H1 (cell line): Measurements from ENCODE around the gene MRPL28. TPM values are rescaled to one million over a fixed set of nuclear protein-coding genes. Genes with fewer than 3 reads are reported as not detected.
A peak's percentile ranks its signal among the peaks of the same experiment; 100 is the strongest.

ENCODE experiments used
- CTCF ChIA-PET: fragments of 300-600 bp; sonication (Branson Sonifier 250); formaldehyde crosslinking; loops from one replicate; lab custom pipeline; 2021; ENCODE audit not compliant: partially characterized antibody; lab: Charles Lee
- POLR2A ChIA-PET: fragments of 300-600 bp; sonication (Branson Sonifier 250); formaldehyde crosslinking; loops from one replicate; lab custom pipeline; 2021; ENCODE audit warnings: inconsistent platforms; ENCODE audit not compliant: partially characterized antibody; lab: Charles Lee
- DNase-seq, 2 experiments: peaks; one replicate each; pipeline versions ENCODE4 v3.0.0 to v3.0.0-alpha.2; 2010 to 2022; ENCODE audit warnings: low spot score in 2 of 2, low read depth in 1 of 2, mixed read lengths in 1 of 2
- FAIRE-seq: peaks from 2 replicates; lab custom pipeline; 2011; peaks lifted over from hg19 to GRCh38; lab: Jason Lieb, UNC
- H2AFZ ChIP-seq: 2 replicates; pipeline ENCODE4 v1.8.1; 2012; ENCODE audit warnings: low read length, inconsistent platforms
- H2AK5ac ChIP-seq: 2 replicates; pipeline ENCODE4 v1.6.1; 2013; ENCODE audit warnings: low read depth, low read length
- H2BK120ac ChIP-seq: replicated peaks from 2 replicates; pipeline ENCODE3; 2013; ENCODE audit warnings: low read depth, low read length, inconsistent platforms
- H2BK12ac ChIP-seq: 2 replicates; pipeline ENCODE4 v1.6.1; 2013; ENCODE audit warnings: low read depth, low read length
- H2BK15ac ChIP-seq: 2 replicates; pipeline ENCODE4 v1.6.1; 2013; ENCODE audit warnings: low read length
- H2BK20ac ChIP-seq: 2 replicates; pipeline ENCODE4 v1.6.1; 2013; ENCODE audit warnings: low read length
- H2BK5ac ChIP-seq: 2 replicates; pipeline ENCODE4 v1.6.1; 2013; ENCODE audit warnings: low read depth, low read length
- H3K14ac ChIP-seq: 2 replicates; pipeline ENCODE4 v1.6.1; 2013; ENCODE audit warnings: inconsistent platforms; ENCODE audit not compliant: insufficient read length
- H3K18ac ChIP-seq: 2 replicates; pipeline ENCODE4 v1.6.1; 2013; ENCODE audit warnings: low read length; ENCODE audit errors: extremely low read depth
- H3K23ac ChIP-seq: 2 replicates; pipeline ENCODE4 v1.6.1; 2013; ENCODE audit warnings: inconsistent platforms; ENCODE audit not compliant: insufficient read length
- H3K23me2 ChIP-seq: 2 replicates; pipeline ENCODE4 v1.6.1; 2013; ENCODE audit warnings: low read depth, low read length
- H3K27ac ChIP-seq: 2 replicates; pipeline ENCODE4 v1.6.1; 2011; ENCODE audit warnings: low read depth, low read length, inconsistent platforms
- H3K27me3 ChIP-seq, 4 experiments: replicated peaks in 1 of 4; 1 replicate in 1 of 4; 2 replicates in 3 of 4; pipeline versions ENCODE4 v1.6.1 to v1.8.1; 2011 to 2013; ENCODE audit warnings: low read length in 3 of 4, mild to moderate bottlenecking in 3 of 4, inconsistent platforms in 2 of 4, mixed read lengths in 2 of 4, moderate library complexity in 1 of 4; ENCODE audit not compliant: control insufficient read depth in 3 of 4, insufficient read depth in 3 of 4; ENCODE audit errors: extremely low read depth in 1 of 4
- H3K36me3 ChIP-seq, 4 experiments: 2 replicates each; pipeline versions ENCODE4 v1.6.1 to v1.8.1; 2011 to 2013; ENCODE audit warnings: mild to moderate bottlenecking in 4 of 4, low read length in 3 of 4, moderate library complexity in 2 of 4, control low read depth in 1 of 4, inconsistent platforms in 1 of 4; ENCODE audit not compliant: insufficient read depth in 4 of 4, control insufficient read depth in 2 of 4
- H3K4ac ChIP-seq: replicated peaks from 2 replicates; pipeline ENCODE3; 2013; ENCODE audit warnings: low read length, low read depth, mixed read lengths, inconsistent platforms; ENCODE audit not compliant: insufficient read length
- H3K4me1 ChIP-seq, 4 experiments: replicated peaks in 1 of 4; 1 replicate in 1 of 4; 2 replicates in 3 of 4; pipeline versions ENCODE4 v1.6.1 to v1.8.1; 2011 to 2013; ENCODE audit warnings: low read length in 3 of 4, inconsistent platforms in 2 of 4, mixed read lengths in 1 of 4; ENCODE audit not compliant: insufficient read depth in 4 of 4, control insufficient read depth in 3 of 4
- H3K4me2 ChIP-seq, 2 experiments: 2 replicates each; pipeline versions ENCODE4 v1.6.1 to v1.8.1; 2011 to 2013; ENCODE audit warnings: low read depth in 2 of 2, low read length in 2 of 2, control low read depth in 1 of 2, inconsistent platforms in 1 of 2, mild to moderate bottlenecking in 1 of 2; ENCODE audit not compliant: insufficient read depth in 1 of 2
- H3K4me3 ChIP-seq, 4 experiments: fragments of 200-600, 300-600 bp in 1 of 4; sonication (generic), shearing (Covaris generic), sonication (Bioruptor Twin) in 1 of 4; 2 replicates each; pipeline versions ENCODE4 v1.5.1 to v1.8.1; 2011 to 2016; ENCODE audit warnings: low read length in 4 of 4, low read depth in 3 of 4, control low read depth in 2 of 4, inconsistent platforms in 2 of 4, mild to moderate bottlenecking in 2 of 4, mixed read lengths in 1 of 4, moderate library complexity in 1 of 4; ENCODE audit not compliant: insufficient read depth in 2 of 4; ENCODE audit errors: extremely low read depth in 1 of 4
- H3K56ac ChIP-seq: replicated peaks from 2 replicates; pipeline ENCODE3; 2013; ENCODE audit warnings: low read depth, mild to moderate bottlenecking, mixed read lengths, low read length, inconsistent platforms; ENCODE audit not compliant: insufficient read length
- H3K79me1 ChIP-seq: 2 replicates; pipeline ENCODE4 v1.6.1; 2013; ENCODE audit warnings: low read depth, low read length, control low read depth
- H3K79me2 ChIP-seq, 2 experiments: 2 replicates each; pipeline versions ENCODE4 v1.6.1 to v1.8.1; 2012 to 2013; ENCODE audit warnings: low read length in 2 of 2, mild to moderate bottlenecking in 2 of 2, inconsistent platforms in 1 of 2; ENCODE audit not compliant: insufficient read depth in 2 of 2, control insufficient read depth in 1 of 2
- H3K9ac ChIP-seq, 4 experiments: replicated peaks in 1 of 4; 1 replicate in 1 of 4; 2 replicates in 3 of 4; pipeline versions ENCODE4 v1.6.1 to v1.8.1; 2011 to 2013; ENCODE audit warnings: low read depth in 3 of 4, low read length in 3 of 4, control low read depth in 2 of 4, mild to moderate bottlenecking in 2 of 4, moderate library complexity in 2 of 4, inconsistent platforms in 1 of 4; ENCODE audit errors: extremely low read depth in 1 of 4
- H3K9me3 ChIP-seq, 2 experiments: 2 replicates each; pipeline versions ENCODE4 v1.6.1 to v1.8.1; 2012 to 2013; ENCODE audit warnings: mild to moderate bottlenecking in 2 of 2, moderate library complexity in 2 of 2, control low read depth in 1 of 2, inconsistent platforms in 1 of 2, low read depth in 1 of 2, low read length in 1 of 2, mixed read lengths in 1 of 2; ENCODE audit not compliant: insufficient read depth in 2 of 2
- H4K20me1 ChIP-seq, 2 experiments: replicated peaks in 1 of 2; 2 replicates each; pipeline versions ENCODE3 to v1.8.1; 2011 to 2013; ENCODE audit warnings: inconsistent platforms in 2 of 2, low read length in 2 of 2, mild to moderate bottlenecking in 1 of 2; ENCODE audit not compliant: insufficient read depth in 2 of 2, control insufficient read depth in 1 of 2
- H4K5ac ChIP-seq: 2 replicates; pipeline ENCODE4 v1.6.1; 2013; ENCODE audit warnings: low read length, low read depth, mixed read lengths, inconsistent platforms; ENCODE audit not compliant: insufficient read length
- H4K8ac ChIP-seq: 2 replicates; pipeline ENCODE4 v1.8.0; 2013; ENCODE audit warnings: mild to moderate bottlenecking, moderate library complexity, low read length, inconsistent platforms; ENCODE audit not compliant: insufficient read depth; ENCODE audit errors: extremely low read depth
- H4K91ac ChIP-seq: replicated peaks from 2 replicates; pipeline ENCODE3; 2013; ENCODE audit warnings: low read length, mixed read lengths, inconsistent platforms; ENCODE audit not compliant: insufficient read length
- ASH2L ChIP-seq: fragments of 200-600, 300-600 bp; sonication (generic); IDR thresholded peaks from one replicate; pipeline ENCODE4 v1.7.1; 2017; ENCODE audit warnings: low read length
- CHD1 ChIP-seq: IDR thresholded peaks from 2 replicates; pipeline ENCODE4 v1.6.1; 2012; ENCODE audit warnings: low read depth, low read length, improper control_type of control experiment
- CHD2 ChIP-seq: IDR thresholded peaks from 2 replicates; pipeline ENCODE4 v1.6.1; 2012; ENCODE audit warnings: low read length, improper control_type of control experiment
- EGR1 ChIP-seq: IDR thresholded peaks from 2 replicates; pipeline ENCODE4 v1.6.1; 2011; ENCODE audit warnings: low read depth, low read length, borderline replicate concordance
- KDM1A ChIP-seq: fragments of 200-600, 300-600 bp; sonication (generic); IDR thresholded peaks from 2 replicates; pipeline ENCODE4 v1.7.1; 2016; ENCODE audit warnings: mild to moderate bottlenecking, low read length, borderline replicate concordance
- MAX ChIP-seq: IDR thresholded peaks from 2 replicates; pipeline ENCODE4 v1.6.1; 2012; ENCODE audit warnings: inconsistent platforms
- NANOG ChIP-seq: IDR thresholded peaks from 2 replicates; pipeline ENCODE4 v1.6.1; 2011; ENCODE audit warnings: low read length, low read depth, mild to moderate bottlenecking, inconsistent platforms; ENCODE audit not compliant: insufficient read depth, poor library complexity, severe bottlenecking
- POLR2A ChIP-seq, 2 experiments: IDR thresholded peaks; 1 replicate in 1 of 2; 2 replicates in 1 of 2; pipeline ENCODE4 v1.6.1; 2011; ENCODE audit warnings: low read depth in 2 of 2, low read length in 2 of 2, mild to moderate bottlenecking in 2 of 2; ENCODE audit errors: control extremely low read depth in 1 of 2
- POLR2AphosphoS5 ChIP-seq: IDR thresholded peaks from 2 replicates; pipeline ENCODE4 v1.6.1; 2011; ENCODE audit warnings: low read depth, low read length
- RBBP5 ChIP-seq: IDR thresholded peaks from 2 replicates; pipeline ENCODE4 v1.7.1; 2012; ENCODE audit warnings: low read depth, mild to moderate bottlenecking, inconsistent platforms, low read length, moderate library complexity, borderline replicate concordance
- YY1 ChIP-seq: IDR thresholded peaks from 2 replicates; pipeline ENCODE4 v1.6.1; 2011; ENCODE audit warnings: low read depth, mild to moderate bottlenecking, low read length
- whole genome bisulfite sequencing, 2 experiments: shearing (Covaris generic) in 1 of 2; methylation state at CpG; one replicate each; pipeline versions ENCODE4 v1.1.6 to v1.1.7; 2013 to 2015; ENCODE audit warnings: low lambda C conversion rate in 2 of 2, mixed read lengths in 2 of 2, inconsistent platforms in 1 of 2, low coverage in 1 of 2, missing lambda C conversion rate in 1 of 2; ENCODE audit not compliant: insufficient replicate concordance in 2 of 2, insufficient coverage in 1 of 2, insufficient read length in 1 of 2; ENCODE audit errors: extremely low coverage in 1 of 2, missing lambda C conversion rate in 1 of 2; 5-methylcytosine and 5-hydroxymethylcytosine counted together
- polyA plus RNA-seq, 7 experiments: library from polyadenylated mRNA; depleted of rRNA in 3 of 7; stranded (reverse) in 5 of 7; unstranded in 2 of 7; fragments of >200 nt in 5 of 7; fragments of 200-250 nt in 2 of 7; gene quantifications; 1 replicate in 5 of 7; 2 replicates in 1 of 7; 4 replicates in 1 of 7; pipeline versions ENCODE4 v1.2.1 to v1.2.3, GENCODE V29; 2011 to 2013; ENCODE audit warnings: missing spikeins in 2 of 7, mixed read lengths in 2 of 7
- total RNA-seq: library from RNA; stranded (reverse); fragmentation: NEBNext Ultra II Directional; extraction: Animal tissue kit (Norgen Biotek cat#: 25700); gene quantifications from 2 replicates; pipeline ENCODE4 v1.2.1, GENCODE V29; 2021

The MRPL28 gene
- total and polyA plus RNA-seq, 2 of the 8 experiments (the other 6 are each of a cell fraction or from before 2014, with no cell fraction given) = 88.9 to 188 TPM

GRCh38 chr16:383326-384051 lies 13.2 kb upstream of the MRPL28 start:
- H3K27me3 ChIP-seq = peaks cover 0 to 3% (median under 1%) of the 10 kb centered on the region in 4 experiments; a peak in 2 of 7 replicates
- H3K9ac ChIP-seq = peak overlapping the region in 2 of 4 experiments; percentile 21 to 28; a peak in 2 of 7 replicates
- H3K4me1 ChIP-seq = peaks cover 8 to 27% (median 19%) of the 10 kb centered on the region in 4 experiments
- peak; percentile 42 for FAIRE-seq
- no peaks in the 10 kb centered on the region for H3K9me3 ChIP-seq
- peak overlapping the region; percentile 93 for H4K5ac ChIP-seq
- peaks cover 4% of the 10 kb centered on the region; the same call in 1 of the 2 replicates for H3K79me1 ChIP-seq
- DNase-seq = peak; percentile 79 to 83
- H2BK15ac ChIP-seq = peak overlapping the region; percentile 77; the same call in 1 of the 2 replicates
- H3K4me3 ChIP-seq = peak overlapping the region; percentile 55 to 99 (median 58); a peak in 7 of 8 replicates
- H3K18ac ChIP-seq = peak overlapping the region; percentile 89
- peaks cover 0 to 22% of the 10 kb centered on the region in 2 experiments; a peak in 2 of 4 replicates for H3K79me2 ChIP-seq
- peaks cover 13% of the 10 kb centered on the region for H3K23me2 ChIP-seq
- peak overlapping the region; percentile 72; the same call in 1 of the 2 replicates for H4K8ac ChIP-seq
- ChIA-PET CTCF (interaction anchor here (0.7 to 2.5 kb wide), 7 partner anchors 9 to 278 kb away, joined by 3 to 12 read pairs (median 4); no protein-coding TSS in a partner anchor), POLR2A (interaction anchor here (0.8 to 7.3 kb wide), 18 partner anchors 9 to 298 kb away, joined by 3 to 67 read pairs (median 4); partner anchors contain the start of genes DECR2, MRPL28, NME4 and PIGQ)
- peak overlapping the region; percentile 0; the same call in 1 of the 2 replicates for H2BK20ac ChIP-seq
- H4K91ac ChIP-seq = peak overlapping the region; percentile 99
- no peak overlapping the region for H3K14ac ChIP-seq
- peak overlapping the region; percentile 63 for H3K56ac ChIP-seq
- H2AFZ ChIP-seq = no peak overlapping the region
- peak overlapping the region; percentile 87 to 95 for H3K4me2 ChIP-seq
- H3K23ac ChIP-seq = peak overlapping the region; percentile 39
- H2AK5ac ChIP-seq = peak overlapping the region; percentile 98
- H4K20me1 ChIP-seq = peaks cover 9 to 11% of the 10 kb centered on the region in 2 experiments
- H3K36me3 ChIP-seq = no peaks in the 10 kb centered on the region
- peak overlapping the region; percentile 97; the same call in 1 of the 2 replicates for H2BK12ac ChIP-seq
- peak overlapping the region; percentile 100 for H3K4ac ChIP-seq
- peak overlapping the region; percentile 31; the same call in 1 of the 2 replicates for H3K27ac ChIP-seq
- H2BK5ac ChIP-seq = peak overlapping the region; percentile 62
- WGBS, 2 experiments = 6% methylated on average over 32 of the region's 33 CpGs; no CpG with 5 or more reads in 1 of the 2 experiments
- H2BK120ac ChIP-seq = peak overlapping the region; percentile 99
- TF ChIP-seq EGR1 (0 out of 2 replicates have a peak, but pooled peaks have one; percentile 32), YY1 (0 out of 2 replicates have a peak, but pooled peaks have one; percentile 50), CHD2 (peak; percentile 5; the same call in 1 of the 2 replicates), RBBP5 (0 out of 2 replicates have a peak, but pooled peaks have one; percentile 49), ASH2L (peak; percentile 74), POLR2AphosphoS5 (peak; percentile 28; the same call in 1 of the 2 replicates), MAX (peak; percentile 54; the same call in 1 of the 2 replicates), KDM1A (peak; percentile 21; the same call in 1 of the 2 replicates), CHD1 (no peak), NANOG (peak; percentile 58), POLR2A (IDR thresholded peaks at IDR 0.05; ENCODE audit: control extremely low read depth in 1 of 2, low read depth in 2 of 2, low read length in 2 of 2) (no peak)
